ENCODE measurements around the gene HSCB. TPM values are rescaled to one million over a fixed set of nuclear protein-coding genes. Genes with fewer than 3 reads are reported as not detected.
A peak's percentile ranks its signal among the peaks of the same experiment; 100 is the strongest.

The HSCB gene
- total RNA-seq, 1 experiment from 2014 or later, result 21.2 TPM

DNA sequence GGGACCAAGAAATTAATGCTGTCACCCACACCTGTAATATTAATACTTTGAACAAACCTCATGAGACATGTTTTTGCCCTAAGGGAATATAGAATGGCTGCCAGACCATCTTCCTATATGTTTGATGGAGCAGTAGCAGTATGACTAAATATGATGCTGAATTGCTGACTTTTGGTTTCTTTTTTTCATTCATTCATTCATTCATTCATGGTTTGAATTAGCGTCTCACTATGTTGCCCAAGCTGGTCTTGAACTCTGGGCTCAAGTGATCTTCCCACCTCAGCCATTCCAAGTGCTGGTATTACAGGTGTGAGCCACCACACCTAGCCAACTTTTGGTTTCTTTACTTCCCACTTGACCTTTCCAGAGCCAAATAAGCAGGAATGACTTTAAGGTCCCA is 38.5 kb downstream of the HSCB start:
- Histone ChIP-seq H3K9ac (ENCODE audit: extremely low read depth, insufficient read length, low read length) (no peak overlapping the region), H2BK12ac (ENCODE audit: insufficient read length, low read depth, low read length) (no peak overlapping the region), H4K8ac (replicated peaks; ENCODE audit: insufficient read length, low read depth, low read length) (no peak overlapping the region), H3K23ac (ENCODE audit: insufficient read length, low read depth, low read length) (peak overlapping the region; percentile 49), H4K20me1 (ENCODE audit: control insufficient read depth, insufficient read depth, insufficient read length) (no peaks in the 10 kb centered on the region), H4K91ac (ENCODE audit: insufficient read length, low read depth, low read length) (no peak overlapping the region), H3K14ac (ENCODE audit: insufficient read depth, low read length) (no peak overlapping the region), H2BK120ac (ENCODE audit: low read depth, low read length, poor library complexity, severe bottlenecking) (no peak overlapping the region), H3K27ac (ENCODE audit: insufficient read length, low read depth, low read length) (no peak overlapping the region), H2BK15ac (ENCODE audit: low read depth, low read length) (no peak overlapping the region), H3K23me2 (ENCODE audit: insufficient read length, low read depth, low read length, poor library complexity, severe bottlenecking) (no peaks in the 10 kb centered on the region), H2AK5ac (ENCODE audit: insufficient read length, low read length) (no peak overlapping the region), H3K9me3 (ENCODE audit: control insufficient read depth, low read depth, low read length) (no peaks in the 10 kb centered on the region), H3K18ac (ENCODE audit: insufficient read length, low read depth, low read length) (no peak overlapping the region), H2AFZ (ENCODE audit: low read length) (no peak overlapping the region), H3K4me2 (ENCODE audit: insufficient read depth, insufficient read length, low read length) (no peak overlapping the region), H3T11ph (ENCODE audit: low read length) (no peak overlapping the region), H4K5ac (ENCODE audit: insufficient read length, low read depth, low read length) (no peak overlapping the region), H2BK5ac (ENCODE audit: insufficient read length, low read length) (no peak overlapping the region), H3K4ac (ENCODE audit: low read depth, low read length) (no peak overlapping the region), H2BK20ac (ENCODE audit: low read depth, low read length, poor library complexity, severe bottlenecking) (no peak overlapping the region), H3K27me3 (ENCODE audit: insufficient read depth, low read length) (no peaks in the 10 kb centered on the region), H3K4me1 (ENCODE audit: insufficient read depth, low read length) (no peaks in the 10 kb centered on the region), H3K56ac (ENCODE audit: insufficient read length, low read depth, low read length) (no peak overlapping the region), H3K79me2 (ENCODE audit: insufficient read depth, low read length) (no peaks in the 10 kb centered on the region; the same call in 1 of the 2 replicates), H3K79me1 (ENCODE audit: insufficient read depth, low read depth, low read length, poor library complexity, severe bottlenecking) (peaks cover 12% of the 10 kb centered on the region)
- no peaks in the 10 kb centered on the region for H3K27me3 Mint-ChIP-seq (ENCODE audit: low read depth)
- H3K9me3 Mint-ChIP-seq, result no peaks in the 10 kb centered on the region
- TF ChIP-seq, protein P1, sequence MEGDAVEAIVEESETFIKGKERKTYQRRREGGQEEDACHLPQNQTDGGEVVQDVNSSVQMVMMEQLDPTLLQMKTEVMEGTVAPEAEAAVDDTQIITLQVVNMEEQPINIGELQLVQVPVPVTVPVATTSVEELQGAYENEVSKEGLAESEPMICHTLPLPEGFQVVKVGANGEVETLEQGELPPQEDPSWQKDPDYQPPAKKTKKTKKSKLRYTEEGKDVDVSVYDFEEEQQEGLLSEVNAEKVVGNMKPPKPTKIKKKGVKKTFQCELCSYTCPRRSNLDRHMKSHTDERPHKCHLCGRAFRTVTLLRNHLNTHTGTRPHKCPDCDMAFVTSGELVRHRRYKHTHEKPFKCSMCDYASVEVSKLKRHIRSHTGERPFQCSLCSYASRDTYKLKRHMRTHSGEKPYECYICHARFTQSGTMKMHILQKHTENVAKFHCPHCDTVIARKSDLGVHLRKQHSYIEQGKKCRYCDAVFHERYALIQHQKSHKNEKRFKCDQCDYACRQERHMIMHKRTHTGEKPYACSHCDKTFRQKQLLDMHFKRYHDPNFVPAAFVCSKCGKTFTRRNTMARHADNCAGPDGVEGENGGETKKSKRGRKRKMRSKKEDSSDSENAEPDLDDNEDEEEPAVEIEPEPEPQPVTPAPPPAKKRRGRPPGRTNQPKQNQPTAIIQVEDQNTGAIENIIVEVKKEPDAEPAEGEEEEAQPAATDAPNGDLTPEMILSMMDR (conservative IDR thresholded peaks at IDR 0.05), result no peak
- H3K36me3 Mint-ChIP-seq (ENCODE audit: insufficient read depth in 1 of 3, low read depth in 3 of 3), result peaks cover 31 to 71% (median 61%) of the 10 kb centered on the region in 3 experiments; a peak in 6 of 7 replicates
- no peaks in the 10 kb centered on the region for H3K4me1 Mint-ChIP-seq
- no peak overlapping the region for H3K4me3 Mint-ChIP-seq
- WGBS (ENCODE audit: extremely low coverage, insufficient read length, low lambda C conversion rate), result no CpG with 5 or more reads among the region's 1 CpG
- no peak for DNase-seq
- H3K27ac Mint-ChIP-seq, result 0 out of 7 replicates have a peak overlapping the region, but pooled peaks of 1 of the 3 experiments have one; percentile 32
